ENCODE results near the gene SCGB1A1. TPM values are rescaled to one million over a fixed set of nuclear protein-coding genes. Genes with fewer than 3 reads are reported as not detected.

The SCGB1A1 gene
- total RNA-seq, 6 experiments from 2014 or later, result not detected

- Mint-ChIP-seq H3K27me3 (ENCODE audit: insufficient read depth) (peaks cover 26% of the 10 kb centered on the region), H3K36me3 (ENCODE audit: low read depth) (no peaks in the 10 kb centered on the region), H3K4me1 (ENCODE audit: low read depth) (peaks cover 9% of the 10 kb centered on the region), H3K9me3 (no peaks in the 10 kb centered on the region), H3K27ac (no peak overlapping the region), H3K4me3 (no peak overlapping the region)
- DNase-seq, result no peak
- TF ChIP-seq CTCF (IDR thresholded peaks at IDR 0.05), result no peak
Measured at GRCh38 chr11:62406034-62406433, 12.8 kb upstream of the SCGB1A1 start.

- Mint-ChIP-seq H3K27me3 (ENCODE audit: insufficient read depth) (peaks cover 20% of the 10 kb centered on the region), H3K27ac (no peak overlapping the region), H3K9me3 (no peaks in the 10 kb centered on the region), H3K4me3 (no peak overlapping the region), H3K4me1 (ENCODE audit: low read depth) (no peaks in the 10 kb centered on the region), H3K36me3 (ENCODE audit: low read depth) (no peaks in the 10 kb centered on the region)
- TF ChIP-seq CTCF (IDR thresholded peaks at IDR 0.05), result no peak
- DNase-seq, result no peak
Measured at GRCh38 chr11:62409831-62410230, 9.0 kb upstream of the SCGB1A1 start.

- DNase-seq, result no peak
- peaks cover 17% of the 10 kb centered on the region for H3K27me3 Mint-ChIP-seq (ENCODE audit: insufficient read depth)
- no peaks in the 10 kb centered on the region for H3K36me3 Mint-ChIP-seq (ENCODE audit: low read depth)
- H3K9me3 Mint-ChIP-seq, result no peaks in the 10 kb centered on the region
- TF ChIP-seq CTCF (IDR thresholded peaks at IDR 0.05), result no peak
- H3K27ac Mint-ChIP-seq, result no peak overlapping the region
- no peaks in the 10 kb centered on the region for H3K4me1 Mint-ChIP-seq (ENCODE audit: low read depth)
- H3K4me3 Mint-ChIP-seq, result no peak overlapping the region
Measured at GRCh38 chr11:62410972-62411371, 7.9 kb upstream of the SCGB1A1 start.

GRCh38 chr11:62411524-62411923 is 7.3 kb upstream of the SCGB1A1 start:
- no peak for DNase-seq
- Mint-ChIP-seq H3K27me3 (ENCODE audit: insufficient read depth) (peaks cover 17% of the 10 kb centered on the region), H3K4me3 (no peak overlapping the region), H3K9me3 (no peaks in the 10 kb centered on the region), H3K27ac (no peak overlapping the region), H3K4me1 (ENCODE audit: low read depth) (no peaks in the 10 kb centered on the region), H3K36me3 (ENCODE audit: low read depth) (no peaks in the 10 kb centered on the region)
- no peak for TF ChIP-seq CTCF (IDR thresholded peaks at IDR 0.05)

GRCh38 chr11:62413060-62413696 is 5.7 kb upstream of the SCGB1A1 start:
- Mint-ChIP-seq H3K9me3 (no peaks in the 10 kb centered on the region), H3K4me3 (no peak overlapping the region), H3K36me3 (ENCODE audit: low read depth) (no peaks in the 10 kb centered on the region), H3K27me3 (ENCODE audit: insufficient read depth) (peaks cover 8% of the 10 kb centered on the region), H3K27ac (no peak overlapping the region), H3K4me1 (ENCODE audit: low read depth) (no peaks in the 10 kb centered on the region)
- no peak for DNase-seq
- no peak for TF ChIP-seq CTCF (IDR thresholded peaks at IDR 0.05)

- TF ChIP-seq CTCF (IDR thresholded peaks at IDR 0.05), result no peak
- no peak for DNase-seq
- peaks cover 10% of the 10 kb centered on the region for H3K4me1 Mint-ChIP-seq (ENCODE audit: low read depth)
- H3K36me3 Mint-ChIP-seq (ENCODE audit: low read depth), result no peaks in the 10 kb centered on the region
- H3K9me3 Mint-ChIP-seq, result no peaks in the 10 kb centered on the region
- no peak overlapping the region for H3K4me3 Mint-ChIP-seq
- H3K27me3 Mint-ChIP-seq (ENCODE audit: insufficient read depth), result peaks cover 12% of the 10 kb centered on the region
- H3K27ac Mint-ChIP-seq, result no peak overlapping the region
Measured at GRCh38 chr11:62416596-62416995, 2.2 kb upstream of the SCGB1A1 start.
